Heart left ventricle (tissue), 16 donors: Measurements from ENCODE around the gene DGKB. TPM values are rescaled to one million over a fixed set of nuclear protein-coding genes. Genes with fewer than 3 reads are reported as not detected.

Experiments
- ATAC-seq, 4 donors: fragments of 200-7000 bp; cut with Tn5 transposase; one replicate each; pipeline ENCODE4 v1.9.1; 2020 to 2022; ENCODE audit warnings: moderate library complexity in 4 of 4, mild to moderate bottlenecking in 3 of 4, moderate number of reproducible peaks in 1 of 4
- DNase-seq, 5 donors: peaks; one replicate each; pipeline ENCODE4 v3.0.0-alpha.2; 2020
- H3K27ac ChIP-seq, 12 donors: fragments of 200-600 bp; sonication (generic) in 4 of 12; one replicate each; pipeline versions ENCODE4 v1.5.0 to v1.8.0; 2016 to 2022; ENCODE audit warnings: mild to moderate bottlenecking in 2 of 12
- H3K27me3 ChIP-seq, 9 donors: fragments of 200-600 bp; sonication (generic) in 2 of 9; one replicate each; pipeline versions ENCODE4 v1.5.1 to v1.8.0; 2016 to 2022; ENCODE audit warnings: mild to moderate bottlenecking in 3 of 9
- H3K36me3 ChIP-seq, 9 donors: fragments of 200-600 bp; sonication (generic) in 2 of 9; one replicate each; pipeline versions ENCODE4 v1.5.0 to v1.8.0; 2018 to 2022; ENCODE audit warnings: mild to moderate bottlenecking in 2 of 9
- H3K4me1 ChIP-seq, 12 donors: fragments of 200-600 bp; sonication (generic) in 4 of 12; one replicate each; pipeline versions ENCODE4 v1.5.0 to v1.8.0; 2016 to 2022; ENCODE audit warnings: mild to moderate bottlenecking in 3 of 12
- H3K4me3 ChIP-seq, 12 donors: fragments of 200-600 bp; sonication (generic) in 4 of 12; one replicate each; pipeline versions ENCODE4 v1.5.0 to v1.8.0; 2017 to 2022; ENCODE audit warnings: mild to moderate bottlenecking in 9 of 12, moderate library complexity in 4 of 12
- H3K9me3 ChIP-seq, 12 donors: fragments of 200-600 bp; sonication (generic) in 4 of 12; one replicate each; pipeline versions ENCODE4 v1.5.0 to v1.8.0; 2016 to 2022; ENCODE audit warnings: mild to moderate bottlenecking in 1 of 12
- POLR2A ChIP-seq, 2 donors: fragments of 450-650 bp; IDR thresholded peaks; one replicate each; pipeline ENCODE4 v1.6.1; 2017; ENCODE audit warnings: antibody characterized with exemption in 2 of 2, mild to moderate bottlenecking in 2 of 2, moderate library complexity in 2 of 2
- WGBS, 4 donors: extraction: QIAGEN DNeasy Blood & Tissue Kit in 2 of 4; methylation state at CpG; one replicate each; pipeline versions ENCODE4 v1.1.5 to v1.1.7; 2013 to 2018; 5-methylcytosine and 5-hydroxymethylcytosine counted together
- intact Hi-C, 10 donors: fragments of 100-400 bp; cut with DNase I; formaldehyde crosslinking; loops; one replicate each; pipeline versions ENCODE4 v1.11.1 to v1.14.2; 2022
- polyA plus RNA-seq, 2 donors: library from polyadenylated mRNA; stranded (reverse); fragments of 200-250 nt; gene quantifications; one replicate each; pipeline ENCODE4 v1.2.3, GENCODE V29; 2013
- total RNA-seq, 9 donors: library from RNA; depleted of rRNA in 2 of 9; stranded (reverse); fragments of >200 nt in 2 of 9; fragmentation: NEBNext Ultra II Directional in 3 of 9; extraction: Animal tissue kit (Norgen Biotek cat#: 25700) in 3 of 9; gene quantifications; one replicate each; pipeline versions ENCODE4 v1.1.0 to v1.2.4, GENCODE V29; 2016 to 2023
- TF ChIP-seq, protein P1 (sequence below), 12 donors: fragments of 200-600 bp; sonication (generic) in 4 of 12; IDR thresholded peaks; one replicate each; pipeline versions ENCODE4 v1.5.0 to v1.8.0; 2018 to 2022; ENCODE audit warnings: antibody characterized with exemption in 12 of 12, mild to moderate bottlenecking in 5 of 12
- donor health status: ischemic (EF 13 %, LVEDD 7.1; RV severe dilation, severe dysfunction).
- donor health status: healthy with polysubstance abuse.
- donor health status: DM: no; HTN: yes; CAD: no.
- donor health status: DM: no; HTN: no; CAD: no.
- donor health status: ischemic (EF 25% LVEDD 6.9; RV normal size, moderate dysfunction).
- donor health status: ischemic (EF 25% LVEDD 5.7; RV mildly dilated, moderate dysfunction).
- donor health status: healthy.
- donor health status: DM: yes; HTN: yes; CAD: no.
- donor health status: ischemic (EF 35%, LVEDD 5.7; RV mildly dilated, moderate dysfunction).
- donor health status: nonischemic (EF 11% LVEDD 7.7; RV severe dilation, severe dysfunction).
- donor health status: DM: yes; HTN: yes; CAD: no.
- donor health status: PGD.
- donor health status: ischemic (EF 29% LVEDD 5.4; RV normal size, mild dysfunction).
- donor health status: nonischemic (EF 23%, LVEDD 6.1; RV moderate dilation, normal function).

The DGKB gene
- total and polyA plus RNA-seq, 11 donors: 0.08 to 1.6 (median 0.47) TPM; not detected in 1

DNA sequence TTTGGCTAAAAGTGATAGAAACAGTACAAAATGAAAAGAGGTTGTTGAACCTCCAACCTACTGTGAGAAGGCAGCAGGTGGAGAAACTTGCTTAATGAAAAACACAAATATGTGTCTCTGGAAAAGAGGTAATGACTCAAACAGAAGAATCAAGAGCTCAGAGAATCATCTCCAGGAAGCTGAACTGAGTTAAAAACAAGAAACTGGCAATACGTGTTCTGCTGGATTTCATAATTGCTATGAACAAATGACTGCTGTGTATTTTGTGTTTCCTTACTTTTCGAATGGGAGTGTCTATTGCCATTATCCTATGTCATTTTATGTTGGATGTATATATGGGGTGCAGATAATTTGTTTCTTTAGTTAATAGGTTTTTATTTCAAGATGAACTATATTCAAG is 401.1 kb downstream of the DGKB start:
- intact Hi-C loops: no loop called here
- H3K4me3 ChIP-seq: no peak overlapping the region
- ATAC-seq (no peak), DNase-seq (no peak)
- TF ChIP-seq, protein P1, sequence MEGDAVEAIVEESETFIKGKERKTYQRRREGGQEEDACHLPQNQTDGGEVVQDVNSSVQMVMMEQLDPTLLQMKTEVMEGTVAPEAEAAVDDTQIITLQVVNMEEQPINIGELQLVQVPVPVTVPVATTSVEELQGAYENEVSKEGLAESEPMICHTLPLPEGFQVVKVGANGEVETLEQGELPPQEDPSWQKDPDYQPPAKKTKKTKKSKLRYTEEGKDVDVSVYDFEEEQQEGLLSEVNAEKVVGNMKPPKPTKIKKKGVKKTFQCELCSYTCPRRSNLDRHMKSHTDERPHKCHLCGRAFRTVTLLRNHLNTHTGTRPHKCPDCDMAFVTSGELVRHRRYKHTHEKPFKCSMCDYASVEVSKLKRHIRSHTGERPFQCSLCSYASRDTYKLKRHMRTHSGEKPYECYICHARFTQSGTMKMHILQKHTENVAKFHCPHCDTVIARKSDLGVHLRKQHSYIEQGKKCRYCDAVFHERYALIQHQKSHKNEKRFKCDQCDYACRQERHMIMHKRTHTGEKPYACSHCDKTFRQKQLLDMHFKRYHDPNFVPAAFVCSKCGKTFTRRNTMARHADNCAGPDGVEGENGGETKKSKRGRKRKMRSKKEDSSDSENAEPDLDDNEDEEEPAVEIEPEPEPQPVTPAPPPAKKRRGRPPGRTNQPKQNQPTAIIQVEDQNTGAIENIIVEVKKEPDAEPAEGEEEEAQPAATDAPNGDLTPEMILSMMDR (IDR thresholded peaks at IDR 0.05): no peak
- TF ChIP-seq POLR2A (IDR thresholded peaks at IDR 0.05): no peak
- no peaks in the 10 kb centered on the region for H3K36me3 ChIP-seq
- 87 to 94% (median 92%) methylated on average over 2 of the region's 2 CpGs for WGBS, 4 donors
- H3K4me1 ChIP-seq: no peaks in the 10 kb centered on the region
- H3K9me3 ChIP-seq: peaks cover 0 to 11% (median 7%) of the 10 kb centered on the region in 12 donors
- H3K27me3 ChIP-seq: no peaks in the 10 kb centered on the region
- no peak overlapping the region for H3K27ac ChIP-seq

DNA sequence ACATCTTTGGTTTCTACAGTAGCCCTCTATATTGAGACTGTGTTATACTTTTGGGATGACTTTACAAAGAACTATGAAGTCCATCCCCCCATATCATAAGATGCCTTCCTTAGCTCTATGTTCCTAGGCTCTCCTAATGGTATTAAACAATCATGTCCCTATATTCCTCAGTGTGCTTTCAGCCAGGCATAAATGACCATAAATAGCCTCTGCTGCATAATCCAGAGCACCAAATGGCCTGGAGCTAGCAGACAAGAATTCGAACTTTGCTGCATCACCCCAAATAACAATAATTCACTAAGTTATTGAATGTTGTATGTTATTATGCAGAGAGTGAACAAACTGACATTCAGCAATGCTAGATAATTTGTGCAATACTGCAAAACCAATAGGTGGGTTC is 405.2 kb downstream of the DGKB start:
- Histone ChIP-seq H3K4me1 (no peaks in the 10 kb centered on the region), H3K27ac (no peak overlapping the region), H3K4me3 (no peak overlapping the region), H3K27me3 (no peaks in the 10 kb centered on the region), H3K9me3 (peaks cover 0 to 11% (median 6%) of the 10 kb centered on the region in 12 donors), H3K36me3 (no peaks in the 10 kb centered on the region)
- intact Hi-C loops: no loop called here
- ATAC-seq (no peak), DNase-seq (no peak)
- no peak for TF ChIP-seq POLR2A (IDR thresholded peaks at IDR 0.05)
- TF ChIP-seq, protein P1 (IDR thresholded peaks at IDR 0.05): no peak
- 65 to 83% (median 76%) methylated on average over 1 of the region's 1 CpG for WGBS, 4 donors

DNA sequence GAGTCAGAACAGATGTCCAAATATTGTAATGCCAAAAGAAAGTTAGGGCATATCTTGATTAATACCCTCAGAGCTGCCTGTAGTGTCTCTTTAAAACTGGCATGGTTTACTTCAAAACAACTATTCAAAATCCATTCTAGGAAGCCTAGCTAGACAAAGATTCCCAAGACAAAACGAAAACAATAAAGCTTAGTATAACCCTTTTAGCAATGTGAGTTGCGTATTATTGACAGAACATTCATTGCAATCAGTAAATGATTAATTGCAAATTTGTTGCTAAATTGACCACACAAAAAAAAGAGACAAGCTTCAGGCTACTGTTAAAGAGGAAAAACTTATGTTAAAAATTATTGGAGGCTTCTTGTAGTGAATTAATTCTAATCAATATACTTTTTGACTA is 406.9 kb downstream of the DGKB start:
- ATAC-seq (no peak), DNase-seq (no peak)
- H3K36me3 ChIP-seq: no peaks in the 10 kb centered on the region
- 66 to 77% (median 75%) methylated on average over 2 of the region's 2 CpGs for whole genome bisulfite sequencing, 4 donors
- no peak overlapping the region for H3K4me3 ChIP-seq
- H3K27ac ChIP-seq: no peak overlapping the region
- no peaks in the 10 kb centered on the region for H3K27me3 ChIP-seq
- no peak for TF ChIP-seq POLR2A (IDR thresholded peaks at IDR 0.05)
- TF ChIP-seq, protein P1 (IDR thresholded peaks at IDR 0.05): no peak
- peaks cover 0 to 4% (median 0%) of the 10 kb centered on the region in 12 donors for H3K9me3 ChIP-seq
- intact Hi-C loops: no loop called here
- no peaks in the 10 kb centered on the region for H3K4me1 ChIP-seq

DNA sequence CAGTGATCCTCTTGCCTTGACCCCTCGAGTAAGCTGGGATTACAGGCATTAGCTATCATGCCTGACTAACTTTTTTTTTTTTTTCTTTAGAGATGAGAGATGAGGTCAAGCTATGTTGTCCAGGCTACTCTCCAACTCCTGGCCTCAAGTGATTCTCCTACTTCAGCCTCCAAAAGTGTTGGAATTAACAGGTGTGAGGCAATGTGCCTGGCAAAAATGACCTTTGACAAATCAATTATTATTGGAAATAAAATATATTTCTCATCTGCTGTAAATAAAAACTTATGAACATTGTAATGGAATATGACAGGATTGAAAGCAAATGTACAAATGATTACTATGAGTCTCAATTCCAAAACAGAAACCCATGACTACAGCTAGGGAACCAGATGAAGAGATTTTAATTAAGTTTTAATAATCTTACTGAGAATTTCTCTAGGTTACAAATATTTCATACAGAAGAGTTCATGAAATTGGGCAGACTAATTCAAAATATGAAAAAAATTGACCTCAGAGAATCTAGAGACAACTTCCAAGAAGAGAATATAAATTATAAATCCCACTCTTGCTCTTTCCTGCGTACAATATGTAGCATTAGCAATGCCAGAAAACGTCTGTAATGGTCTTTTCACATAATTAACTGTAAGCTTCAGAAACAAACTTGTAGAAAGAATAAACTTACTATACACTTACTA is 414.7 kb downstream of the DGKB start:
- Histone ChIP-seq H3K27ac (no peak overlapping the region), H3K4me1 (no peaks in the 10 kb centered on the region), H3K36me3 (no peaks in the 10 kb centered on the region), H3K9me3 (no peaks in the 10 kb centered on the region), H3K4me3 (no peak overlapping the region), H3K27me3 (no peaks in the 10 kb centered on the region)
- intact Hi-C loops: no loop called here
- ATAC-seq: no peak
- DNase-seq: no peak
- TF ChIP-seq, protein P1 (IDR thresholded peaks at IDR 0.05): no peak
- no peak for TF ChIP-seq POLR2A (IDR thresholded peaks at IDR 0.05)
- WGBS, 4 donors: 62 to 74% (median 68%) methylated on average over 3 of the region's 3 CpGs
